Activated effector memory CD4-positive, alpha-beta T cell treated with anti-CD3 and anti-CD28 coated beads, Interleukin-2, amount 50 U/mL, for 16 hours (primary cell): ENCODE data around the gene ADD1.

ENCODE experiments used
- DNase-seq: peaks from one replicate; pipeline ENCODE4 v3.0.0-alpha.2; 2020

ADD1 gene, protein sequence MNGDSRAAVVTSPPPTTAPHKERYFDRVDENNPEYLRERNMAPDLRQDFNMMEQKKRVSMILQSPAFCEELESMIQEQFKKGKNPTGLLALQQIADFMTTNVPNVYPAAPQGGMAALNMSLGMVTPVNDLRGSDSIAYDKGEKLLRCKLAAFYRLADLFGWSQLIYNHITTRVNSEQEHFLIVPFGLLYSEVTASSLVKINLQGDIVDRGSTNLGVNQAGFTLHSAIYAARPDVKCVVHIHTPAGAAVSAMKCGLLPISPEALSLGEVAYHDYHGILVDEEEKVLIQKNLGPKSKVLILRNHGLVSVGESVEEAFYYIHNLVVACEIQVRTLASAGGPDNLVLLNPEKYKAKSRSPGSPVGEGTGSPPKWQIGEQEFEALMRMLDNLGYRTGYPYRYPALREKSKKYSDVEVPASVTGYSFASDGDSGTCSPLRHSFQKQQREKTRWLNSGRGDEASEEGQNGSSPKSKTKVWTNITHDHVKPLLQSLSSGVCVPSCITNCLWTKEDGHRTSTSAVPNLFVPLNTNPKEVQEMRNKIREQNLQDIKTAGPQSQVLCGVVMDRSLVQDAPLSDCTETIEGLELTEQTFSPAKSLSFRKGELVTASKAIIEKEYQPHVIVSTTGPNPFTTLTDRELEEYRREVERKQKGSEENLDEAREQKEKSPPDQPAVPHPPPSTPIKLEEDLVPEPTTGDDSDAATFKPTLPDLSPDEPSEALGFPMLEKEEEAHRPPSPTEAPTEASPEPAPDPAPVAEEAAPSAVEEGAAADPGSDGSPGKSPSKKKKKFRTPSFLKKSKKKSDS

DNA sequence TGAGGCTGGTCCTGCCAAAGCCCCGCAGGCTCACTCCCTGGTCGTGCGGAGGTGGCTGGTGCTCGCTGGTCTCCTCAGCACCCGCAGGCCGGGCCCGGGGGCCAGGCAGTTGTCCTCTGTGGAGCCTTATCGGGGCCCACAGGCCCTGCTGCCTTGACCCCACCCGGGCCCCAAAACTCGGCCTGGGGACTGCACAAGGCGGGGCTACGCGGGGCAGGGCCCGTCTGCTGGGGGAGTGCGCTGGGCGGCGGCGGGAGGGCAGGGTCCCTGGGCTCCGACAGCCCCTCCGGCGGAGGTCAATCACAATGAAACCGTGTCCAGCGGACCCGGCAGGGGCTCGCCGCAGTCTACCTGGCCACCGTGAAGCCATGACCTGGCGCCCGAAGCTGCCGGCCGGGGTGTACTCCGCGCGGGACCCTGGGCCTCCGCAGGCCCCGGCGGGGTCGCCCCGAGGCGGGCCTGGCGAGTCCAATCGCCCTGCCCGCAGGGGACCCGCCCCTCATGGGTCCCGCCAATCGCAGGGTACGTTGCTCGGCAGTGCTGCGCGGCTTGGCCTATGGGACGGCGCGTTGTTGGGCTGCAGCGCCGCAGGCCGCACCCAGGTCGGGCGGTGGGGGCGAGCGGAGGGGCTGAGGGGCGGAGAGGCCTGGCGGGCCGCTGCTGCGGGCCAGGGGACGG lies at the start of gene ADD1:
TSS of gene ADD1 (plus strand) at position 582 of the 678 bp plus-strand sequence. CDS start 32,072 bp downstream, outside the sequence.
- peak; percentile 98 for DNase-seq

DNA sequence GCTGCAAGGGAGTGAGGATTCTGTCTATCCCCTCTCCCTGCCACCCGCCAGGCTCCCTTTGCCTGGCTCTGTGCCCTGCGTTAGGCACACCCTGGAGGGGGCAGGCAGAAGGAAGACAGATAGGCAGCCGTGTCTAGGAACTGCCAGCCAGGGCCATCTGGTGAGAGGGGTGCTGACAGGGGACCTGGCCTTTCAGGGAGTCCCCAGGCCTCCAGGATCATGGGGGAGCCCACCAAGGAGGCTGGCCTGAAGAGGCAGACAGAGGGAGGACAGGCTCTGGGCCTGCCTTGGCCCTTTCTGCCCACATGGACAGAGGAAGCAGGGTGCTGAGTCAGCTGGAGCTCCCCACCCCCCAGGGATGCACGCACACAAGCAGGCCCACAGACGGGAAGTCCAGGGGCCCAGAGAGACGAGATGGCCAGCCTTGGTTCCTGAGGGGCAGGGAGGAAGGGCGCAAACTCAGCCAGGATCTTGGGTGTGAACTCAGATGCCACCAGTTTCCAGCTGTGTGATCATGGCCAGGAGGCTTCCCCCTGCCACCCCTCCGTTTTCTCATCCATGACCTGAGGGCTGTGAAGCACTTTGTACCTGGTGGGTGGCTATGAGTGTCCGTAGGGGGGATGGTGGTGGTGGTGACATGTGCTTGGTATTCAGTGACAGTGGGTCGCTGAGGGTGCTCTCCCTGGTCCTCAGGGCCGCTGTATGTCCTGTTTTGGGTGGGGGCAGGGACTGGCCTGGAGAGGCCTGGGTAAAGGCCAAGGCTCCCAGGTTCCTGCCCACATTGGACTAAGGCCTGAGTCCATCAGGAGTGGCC lies 49.0 kb upstream of the ADD1 start:
- DNase-seq: peak; percentile 61

DNA sequence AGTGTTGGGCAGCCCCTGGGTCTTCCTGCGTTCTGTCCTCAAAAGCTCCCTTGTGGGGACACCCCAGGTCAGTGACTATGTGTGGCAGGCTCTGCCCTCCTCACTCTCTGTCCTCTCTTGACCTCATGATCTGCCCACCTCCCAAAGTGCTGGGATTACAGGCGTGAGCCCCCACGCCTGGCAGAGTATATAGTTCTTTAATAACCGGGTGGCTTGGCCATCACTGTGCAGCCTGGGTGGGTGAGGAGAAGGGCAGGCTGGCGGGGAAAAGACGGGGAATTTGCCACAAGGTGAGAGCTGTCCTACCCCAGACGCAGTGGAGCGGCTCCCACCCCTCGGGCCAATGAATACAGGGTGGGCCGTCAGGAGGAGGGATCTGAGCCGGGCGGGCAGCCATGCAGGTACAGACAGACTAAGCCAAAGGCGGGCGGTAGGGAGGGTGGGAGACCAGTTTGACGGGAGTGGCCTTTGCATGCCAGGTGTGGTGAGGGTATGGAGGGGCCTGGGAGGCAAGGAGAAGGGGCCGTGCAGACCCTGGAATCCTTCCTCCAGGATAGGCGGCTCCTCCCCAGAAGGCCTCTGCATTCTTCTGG lies 48.2 kb upstream of the ADD1 start:
- DNase-seq: peak; percentile 60

DNA sequence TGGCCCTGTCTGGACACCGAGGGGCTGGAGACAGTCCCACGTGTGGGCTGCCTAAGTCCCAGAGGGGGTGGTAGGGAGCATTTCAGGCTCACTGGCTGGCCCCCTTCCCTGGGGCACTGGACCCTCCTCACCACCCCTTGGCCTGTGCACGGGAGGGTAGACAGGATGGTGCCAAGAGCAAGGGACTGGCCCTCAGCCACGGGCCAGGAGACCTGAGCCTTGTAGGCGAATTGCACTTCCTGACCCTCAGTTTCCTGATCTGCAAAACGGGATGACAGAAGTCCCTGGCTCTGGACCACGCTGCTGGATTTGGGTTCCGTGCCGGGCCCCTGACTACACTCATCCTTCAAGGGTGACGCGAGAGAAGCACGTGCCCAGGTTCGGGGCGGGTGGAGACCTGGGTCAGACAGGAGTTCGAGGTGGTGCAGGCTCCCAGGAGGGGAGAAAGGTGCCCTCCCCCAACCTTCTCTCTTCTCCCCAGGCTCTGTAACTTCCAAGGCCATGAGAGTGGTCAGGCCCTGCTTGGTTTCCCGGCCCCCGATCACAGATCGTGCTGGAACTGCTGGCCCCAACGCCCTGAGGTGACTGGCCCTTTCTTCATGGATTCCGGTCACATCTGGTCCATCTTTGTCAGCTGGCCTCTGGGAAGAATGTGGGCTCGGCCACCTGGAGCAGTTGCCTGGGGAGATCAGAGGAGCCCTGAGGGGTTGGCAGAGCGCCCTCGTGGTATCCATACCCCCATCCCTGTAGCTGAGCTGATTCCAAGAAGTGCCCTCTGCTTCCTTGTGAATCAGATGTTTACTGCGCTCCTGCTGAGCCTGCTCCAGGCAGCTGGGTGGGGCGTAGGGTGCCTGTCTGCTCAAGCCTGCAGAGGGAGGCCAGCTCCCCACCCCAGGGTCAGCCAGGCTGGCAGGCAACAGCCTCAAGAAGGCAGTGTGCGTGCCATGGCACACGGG lies 47.5 kb upstream of the ADD1 start:
- peak; percentile 57 for DNase-seq

DNA sequence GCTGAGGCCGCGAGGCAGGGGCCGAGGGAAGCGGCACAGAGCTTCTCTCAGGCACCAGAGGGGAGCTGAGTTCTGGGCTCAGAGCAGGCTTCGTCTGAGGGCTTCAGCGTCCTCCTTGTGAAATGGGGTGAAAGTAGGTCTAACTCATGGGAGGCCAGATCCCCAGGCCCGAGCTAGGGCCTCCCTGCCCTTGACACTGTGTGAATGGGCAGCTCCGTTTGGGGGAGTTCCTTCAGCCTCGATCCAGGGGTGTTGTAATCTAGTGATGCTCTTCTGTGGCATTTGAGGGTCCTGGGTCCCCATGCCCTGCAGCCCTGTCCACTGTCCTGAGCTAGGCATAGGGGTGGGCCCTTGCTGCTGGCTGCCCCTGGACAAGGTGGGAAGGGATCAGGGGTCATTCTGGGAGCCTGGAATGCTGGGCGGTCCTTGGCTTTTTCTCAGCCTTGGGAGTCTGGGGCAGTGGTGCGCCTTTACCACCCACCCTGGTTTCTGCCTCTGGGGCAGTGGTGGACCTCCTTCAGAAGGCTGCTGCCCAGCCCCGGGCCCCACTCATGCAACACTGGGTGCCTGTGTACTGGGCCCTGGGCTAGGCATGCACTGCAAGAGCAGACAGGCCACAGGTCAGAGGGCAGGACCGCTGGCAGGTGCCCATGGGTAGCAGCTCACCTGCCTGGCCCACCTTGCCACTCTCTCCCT lies 46.6 kb upstream of the ADD1 start:
- peak; percentile 61 for DNase-seq

DNA sequence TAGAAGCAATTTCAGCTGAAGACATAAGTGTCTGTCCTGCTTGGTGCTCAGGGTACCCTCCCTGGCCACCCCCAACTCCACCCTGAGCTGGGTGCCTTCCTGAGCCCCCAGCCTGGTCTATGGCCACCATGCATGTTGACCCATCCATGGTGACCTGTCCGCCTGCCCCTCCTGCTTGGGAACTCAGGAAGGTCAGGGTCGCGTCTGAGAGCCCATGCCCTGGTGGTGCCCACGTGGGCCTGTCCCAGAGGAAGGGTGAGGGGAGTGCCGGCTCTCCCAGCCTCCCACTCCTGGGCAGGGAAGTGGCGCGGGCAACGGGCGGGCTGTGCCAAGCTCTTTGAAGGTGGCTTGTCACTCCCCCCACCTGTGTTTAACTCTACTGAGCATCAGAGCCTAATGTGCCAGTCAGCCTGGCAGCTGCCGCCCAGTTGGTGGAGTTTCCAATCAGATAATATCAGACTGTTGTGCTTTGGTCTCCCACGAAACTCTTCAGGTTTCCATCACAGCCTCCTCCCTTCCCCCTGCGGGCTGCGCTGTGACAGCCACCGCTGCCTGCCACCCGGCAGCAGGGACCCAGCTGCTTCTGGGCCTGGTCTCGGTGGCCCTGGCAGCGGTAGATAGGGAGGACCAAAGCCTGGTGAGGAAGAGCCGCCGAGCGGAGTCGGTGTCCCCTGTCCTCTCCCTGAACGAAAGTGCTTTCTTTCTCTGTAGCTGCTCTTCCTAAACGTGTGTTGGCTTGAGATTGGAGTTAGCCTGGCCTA lies 45.9 kb upstream of the ADD1 start:
- peak; percentile 87 for DNase-seq

DNA sequence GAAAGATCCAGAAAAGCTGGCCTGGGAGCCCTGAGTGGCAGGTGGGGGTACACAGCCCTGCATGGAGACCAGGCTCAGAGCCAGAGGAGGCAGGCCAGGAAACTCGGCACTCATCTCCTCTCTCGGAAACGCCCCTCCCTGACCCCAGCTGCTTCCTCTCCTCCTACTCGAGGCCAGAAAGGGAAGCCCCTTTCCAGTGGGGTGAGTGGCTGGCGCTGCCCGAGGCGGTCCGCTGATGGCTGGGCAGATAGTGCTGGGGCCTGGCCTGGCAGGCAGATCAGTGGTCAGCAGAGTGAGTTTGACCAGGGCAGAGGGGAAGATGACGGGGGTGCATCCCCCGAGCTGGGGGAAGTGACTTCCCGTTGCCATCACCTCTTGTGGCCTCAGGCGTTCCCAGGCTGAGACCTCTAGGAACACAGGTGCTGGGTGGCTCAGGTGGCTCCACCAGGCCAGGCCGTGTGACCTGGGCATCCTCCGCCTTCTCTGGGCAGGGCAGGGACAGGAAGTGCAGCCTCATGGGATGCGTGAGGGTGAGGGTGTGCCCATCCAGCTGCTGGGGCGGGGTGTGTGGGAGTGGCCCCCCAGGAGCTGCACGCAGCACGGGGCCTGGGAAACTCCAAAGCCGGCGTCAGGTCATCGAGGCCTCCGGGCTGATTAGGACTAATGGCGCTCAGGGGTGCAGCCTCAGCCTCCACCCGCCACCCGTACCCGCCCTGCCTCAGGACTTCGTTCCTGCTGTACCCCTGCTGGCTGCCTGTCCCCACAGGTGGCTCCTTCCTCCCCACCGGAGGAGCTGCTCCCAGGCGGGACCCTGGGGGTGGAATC lies 45.0 kb upstream of the ADD1 start:
- DNase-seq: peak; percentile 84

DNA sequence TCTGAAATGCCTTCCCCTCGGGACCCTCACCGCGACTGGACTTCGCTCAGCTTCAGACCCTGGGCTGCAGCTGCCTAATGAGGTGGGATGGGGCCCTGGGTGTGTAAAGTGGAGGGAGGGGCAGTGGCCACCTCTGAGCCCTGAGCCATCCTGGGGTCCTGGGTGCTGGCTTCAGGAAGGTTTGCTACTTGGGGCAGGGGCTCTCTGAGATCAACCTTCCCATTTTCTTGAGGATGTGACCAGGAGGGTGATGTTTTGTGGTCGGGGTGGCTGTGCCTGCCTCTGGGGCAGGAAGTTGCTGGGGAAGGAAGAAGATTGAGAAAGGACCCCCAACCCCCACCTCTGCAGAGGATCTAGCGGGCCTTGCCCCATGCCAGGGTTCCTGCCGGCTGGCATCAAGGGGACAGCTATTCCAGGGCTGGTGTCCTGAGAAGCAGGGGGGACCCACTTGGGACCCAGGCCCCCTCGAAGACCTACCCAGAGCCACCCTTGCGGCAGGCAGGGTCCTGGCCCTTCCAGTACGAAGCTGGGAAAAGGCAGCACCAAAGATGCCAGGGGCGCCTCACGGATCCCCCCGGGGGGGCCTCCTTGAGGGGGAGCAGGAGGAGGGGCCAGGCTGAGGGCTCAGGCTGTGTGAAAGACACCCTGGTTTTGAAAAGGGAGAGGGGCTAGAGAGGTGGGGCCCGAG lies 44.3 kb upstream of the ADD1 start:
- peak; percentile 61 for DNase-seq

DNA sequence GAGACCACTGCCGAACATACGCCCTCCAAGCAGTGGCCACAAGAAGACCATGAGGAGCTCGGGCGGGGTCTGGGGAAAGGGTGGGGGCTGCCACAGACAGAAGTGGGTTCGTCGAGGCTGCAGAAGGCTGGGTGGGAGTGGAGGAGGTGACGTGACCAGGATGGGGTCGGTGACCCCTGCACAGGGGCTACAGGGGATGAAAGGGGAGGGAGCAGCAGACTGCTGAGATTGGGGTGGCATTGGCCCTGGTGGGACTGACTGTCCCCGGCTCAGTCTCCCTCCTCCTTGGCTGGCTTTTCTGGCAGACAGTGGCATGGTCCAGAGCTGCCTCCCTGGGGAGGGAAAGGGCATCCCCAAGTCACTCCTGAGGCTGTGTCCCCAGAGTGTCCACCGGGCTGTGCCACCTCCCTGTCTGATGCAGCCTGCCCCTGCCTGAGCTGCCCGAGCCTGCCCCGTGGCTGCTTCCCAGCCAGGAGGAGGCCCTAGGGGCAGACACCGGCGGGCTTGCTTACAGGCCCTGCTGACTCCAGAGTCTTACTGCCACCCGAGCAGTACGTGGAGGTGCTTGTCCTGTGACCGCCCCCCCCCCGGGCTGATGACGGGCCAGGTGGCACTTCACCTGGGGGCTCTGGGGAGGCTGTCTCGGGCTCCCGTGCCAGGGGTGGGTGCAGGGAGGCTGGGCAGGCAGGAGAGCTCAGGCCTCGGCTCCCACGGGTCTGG lies 43.5 kb upstream of the ADD1 start:
- peak; percentile 64 for DNase-seq

DNA sequence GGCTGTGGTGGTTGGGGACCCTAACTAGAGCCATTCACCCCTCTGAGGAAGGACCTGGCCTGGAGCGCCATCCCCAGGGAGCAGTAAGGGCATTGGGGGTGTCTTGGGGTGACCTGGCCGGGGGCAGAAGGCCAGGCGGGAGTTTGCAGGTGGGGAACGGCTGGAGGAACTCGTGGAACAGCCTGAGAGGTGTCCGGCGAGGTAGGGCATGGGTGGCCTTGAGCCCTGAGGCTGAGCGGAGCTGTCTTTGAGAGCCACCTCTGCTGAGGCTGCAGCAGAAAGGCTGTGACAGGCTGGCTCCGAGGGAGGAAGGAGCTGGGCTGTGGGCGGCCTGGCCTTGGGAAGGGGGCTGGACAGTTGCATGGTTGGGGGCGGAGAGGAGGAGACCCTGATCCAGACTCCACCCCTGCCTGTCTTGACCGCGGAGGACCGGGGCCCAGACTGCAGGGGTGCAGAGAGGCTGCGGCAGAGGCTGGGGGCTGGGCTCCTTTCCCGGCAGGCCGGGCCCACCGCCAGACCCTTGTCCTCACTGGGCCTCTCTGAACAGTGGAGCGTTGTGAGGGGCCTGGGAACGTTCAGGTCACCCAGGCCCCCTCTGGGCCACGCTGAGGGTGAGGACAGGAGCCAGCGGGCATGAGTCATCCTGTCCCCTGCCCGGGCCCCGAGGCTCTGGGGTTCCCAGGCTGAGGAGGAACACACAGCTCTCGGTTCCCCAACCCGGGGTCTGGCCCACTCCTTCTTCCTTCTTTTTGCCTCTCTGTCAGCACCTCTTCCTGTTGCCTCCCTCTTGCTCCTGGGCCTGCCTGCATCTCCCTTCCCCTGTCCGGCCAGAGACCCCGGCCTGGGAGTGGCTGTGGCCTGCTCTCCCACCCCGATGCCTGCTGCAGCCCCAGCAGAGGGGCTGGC lies 42.7 kb upstream of the ADD1 start:
- peak; percentile 73 for DNase-seq

DNA sequence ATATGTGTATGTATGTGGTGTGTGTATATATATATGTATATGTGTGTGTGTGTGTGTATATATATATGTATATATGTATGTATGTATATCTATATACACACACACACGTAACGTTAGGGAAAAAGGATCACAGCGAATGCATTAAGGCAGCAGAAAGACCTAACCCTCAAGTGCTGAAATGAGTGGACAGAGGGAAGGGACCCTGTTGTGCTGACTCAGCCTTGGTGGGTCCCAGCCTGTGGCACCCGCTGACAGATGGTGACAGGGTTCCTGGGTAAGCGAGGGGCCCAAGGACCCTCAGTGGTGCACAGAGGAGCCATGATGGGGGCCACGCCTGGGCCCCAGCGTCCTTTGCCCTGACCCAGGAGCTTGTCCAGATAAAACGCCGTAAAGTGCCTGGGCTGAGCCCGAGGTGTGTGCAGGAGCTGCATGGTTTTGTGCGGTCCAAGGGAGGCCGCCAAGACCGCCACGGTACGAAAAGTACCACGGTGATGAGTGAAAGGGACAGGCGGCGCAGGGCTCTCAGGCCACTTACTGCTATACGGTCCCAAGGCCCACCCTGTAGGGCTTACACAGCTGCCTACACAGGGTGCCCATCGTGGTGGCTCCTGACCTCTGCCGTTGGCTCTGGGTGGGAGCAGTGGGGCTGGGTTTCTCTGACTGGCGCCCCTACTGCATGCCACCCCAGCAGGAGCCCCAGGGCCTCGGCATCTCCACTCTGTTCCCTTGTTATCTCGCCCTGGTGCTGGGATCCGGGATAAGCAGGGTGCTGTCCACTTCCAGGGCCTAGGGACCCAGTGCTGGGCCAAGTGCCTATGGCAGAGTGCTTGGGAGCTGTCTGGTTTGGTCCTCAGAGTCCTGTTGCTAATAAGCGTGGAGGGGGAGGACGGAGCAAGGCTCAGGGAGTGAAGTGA lies 40.8 kb upstream of the ADD1 start:
- DNase-seq: peak; percentile 43

DNA sequence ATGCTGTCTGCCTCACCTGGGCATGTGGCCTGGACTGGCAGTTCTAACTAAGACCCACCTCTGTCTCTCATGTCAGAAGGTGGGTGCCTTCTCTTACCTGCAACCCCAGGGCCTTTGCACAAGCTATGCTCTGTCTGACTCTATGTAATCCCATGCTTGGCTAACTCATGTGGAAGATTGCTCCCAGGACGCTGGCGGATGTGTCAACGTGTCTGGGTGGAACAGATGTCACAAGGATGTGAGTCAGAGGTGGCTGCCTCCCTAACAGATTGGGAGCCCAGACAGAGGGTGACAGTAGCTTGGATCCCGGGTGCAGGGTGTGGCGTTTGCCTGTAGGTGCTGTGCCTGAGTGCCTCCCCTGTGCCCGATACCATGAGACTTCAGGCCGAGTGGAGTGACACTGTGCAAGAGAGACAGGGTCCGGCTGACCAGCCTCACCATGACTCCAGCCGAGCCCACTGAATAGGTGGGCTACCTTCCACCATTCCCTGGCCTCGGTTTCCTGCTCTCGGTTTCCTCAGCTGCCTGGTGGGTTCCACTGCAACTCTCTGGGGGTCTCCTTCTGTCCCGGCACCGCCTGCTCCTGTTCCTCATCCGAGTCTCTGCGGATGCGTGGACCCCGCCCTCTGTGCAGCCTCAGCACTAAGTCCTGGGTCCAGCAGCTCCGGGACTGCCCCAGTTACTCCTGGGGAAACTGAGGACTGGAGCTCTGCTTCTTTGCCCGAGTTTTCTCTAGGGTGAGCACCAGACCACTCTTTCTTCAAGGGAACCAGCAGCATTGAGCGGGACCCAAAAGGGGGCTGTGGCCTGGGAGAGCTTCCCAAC lies 39.8 kb upstream of the ADD1 start:
- no peak for DNase-seq

DNA sequence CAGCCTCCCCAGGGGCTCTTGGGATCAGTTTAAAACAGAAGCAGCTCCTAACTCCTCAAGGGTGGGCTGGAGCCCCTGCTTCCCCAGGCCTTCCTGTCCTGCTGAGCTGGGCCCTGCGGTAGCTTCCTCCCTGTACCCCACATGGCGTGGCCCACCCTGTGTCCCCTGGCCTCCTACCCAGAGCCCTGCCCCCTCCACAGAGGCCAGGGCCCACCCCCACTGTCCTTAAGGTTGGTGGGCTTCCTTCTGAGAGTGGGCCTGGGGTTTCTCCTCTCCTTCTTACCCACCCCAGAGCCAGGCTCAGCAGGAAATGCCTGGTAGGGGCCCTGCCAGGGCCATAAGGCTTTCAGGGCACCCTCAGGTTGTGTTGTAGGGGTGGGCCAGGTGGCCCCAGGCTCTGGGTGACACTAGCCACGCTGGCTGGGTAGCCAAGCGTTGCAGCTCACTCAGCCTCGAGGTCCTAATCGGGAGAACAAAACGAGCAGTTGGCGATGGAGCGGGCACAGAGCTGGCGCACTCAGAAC lies 39.1 kb upstream of the ADD1 start:
- no peak for DNase-seq

DNA sequence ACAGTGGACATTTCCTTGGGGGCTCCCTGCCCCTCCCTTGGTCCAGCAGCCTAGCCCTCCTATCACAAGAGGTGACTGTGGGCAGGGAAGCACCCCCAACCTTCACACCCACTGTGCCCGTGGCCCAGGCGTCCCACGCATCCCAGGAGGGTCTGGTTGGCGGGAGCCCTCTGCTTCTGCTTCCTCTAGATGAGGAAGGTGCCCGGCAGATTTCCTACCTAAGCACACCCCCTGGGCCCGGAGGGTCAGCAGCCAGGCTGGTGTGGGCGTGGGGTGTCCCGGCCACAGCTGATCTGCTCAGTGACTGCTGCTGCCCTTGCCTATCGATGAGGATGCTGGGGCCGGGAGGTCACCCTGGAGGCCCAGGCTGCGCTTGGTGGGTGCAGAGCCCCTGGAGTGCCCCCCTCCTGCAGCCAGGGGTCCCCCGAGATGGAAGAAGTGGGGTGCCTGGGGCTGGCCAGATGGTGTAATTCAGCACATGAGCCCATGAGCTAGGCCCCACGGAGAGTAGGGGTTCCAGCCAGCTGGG lies 38.6 kb upstream of the ADD1 start:
- DNase-seq: no peak
